Daoy (cell line): ENCODE measurements around the gene AKT3. TPM values are rescaled to one million over a fixed set of nuclear protein-coding genes. Genes with fewer than 3 reads are reported as not detected.
"Not testable (repeated sequence)": the region's sequence is repeated elsewhere in the genome, so short reads cannot be mapped to it uniquely, and the experiment has no call there.

Experiments used
- DNase-seq: peaks from one replicate; pipeline ENCODE4 v3.0.0-alpha.2; 2015; ENCODE audit warnings: low read depth
- total RNA-seq: library from RNA; depleted of rRNA; stranded (reverse); fragments of >200 nt; shearing (Covaris generic); gene quantifications from 2 replicates; pipeline ENCODE4 v1.2.3, GENCODE V29; 2014; rRNA removed

Gene AKT3
- 11.9 and 22.3 TPM in 2 replicates for total RNA-seq

GRCh38 chr1:243850202-243850451 is at the start of gene AKT3:
Gene AKT3, minus strand, starts transcription at chr1:243850243. Its CDS starts 7,073 bp downstream, at chr1:243843170.
- peak; percentile 89 for DNase-seq

GRCh38 chr1:243898278-243898677 is 48.2 kb upstream of the AKT3 start:
- no peak for DNase-seq

DNA sequence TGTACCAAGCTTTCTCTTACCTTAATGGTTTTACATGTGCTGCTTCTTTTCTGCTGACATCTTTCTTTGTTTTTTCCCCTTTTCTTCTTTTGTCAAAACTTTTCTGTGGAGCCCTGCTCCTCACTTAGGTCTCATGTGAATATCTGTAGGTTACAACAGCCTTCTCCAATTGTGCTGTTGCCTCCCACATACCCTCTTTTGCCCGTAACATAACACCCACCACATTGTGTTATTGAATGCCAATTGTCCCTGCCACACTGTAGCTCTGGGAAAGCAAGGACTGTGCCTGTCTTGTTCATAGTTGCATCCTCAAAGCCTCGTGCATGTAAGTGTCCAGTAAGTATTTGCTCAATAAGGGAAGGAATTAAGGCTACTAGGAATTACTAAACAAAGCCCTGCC is 46.3 kb upstream of the AKT3 start:
- DNase-seq = no peak

GRCh38 chr1:243892456-243892855 is 42.4 kb upstream of the AKT3 start:
- DNase-seq = no peak

DNA sequence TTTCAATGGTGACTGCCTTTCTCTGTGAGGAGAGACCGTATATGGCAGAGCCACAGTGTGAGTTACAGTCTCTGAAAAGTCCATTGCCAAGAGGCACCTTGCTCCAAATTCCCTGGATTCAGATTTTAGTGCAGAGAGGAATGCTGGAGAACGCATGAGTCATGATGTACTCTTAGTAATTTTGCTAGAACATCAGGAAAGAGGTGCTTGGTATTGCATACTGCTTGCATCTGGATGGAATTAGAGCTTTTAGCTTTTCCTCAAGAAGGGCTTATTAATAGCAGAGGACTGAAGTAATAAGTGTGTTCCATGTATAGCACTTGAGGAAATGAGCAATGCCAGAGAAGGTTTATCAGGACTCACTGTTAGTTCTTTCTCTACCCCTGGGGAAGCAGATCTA is 40.5 kb upstream of the AKT3 start:
- DNase-seq = no peak

- no peak for DNase-seq
Measured at GRCh38 chr1:243885806-243886205, 35.8 kb upstream of the AKT3 start.

- no peak for DNase-seq
Measured at GRCh38 chr1:243884603-243885002, 34.6 kb upstream of the AKT3 start.

DNA sequence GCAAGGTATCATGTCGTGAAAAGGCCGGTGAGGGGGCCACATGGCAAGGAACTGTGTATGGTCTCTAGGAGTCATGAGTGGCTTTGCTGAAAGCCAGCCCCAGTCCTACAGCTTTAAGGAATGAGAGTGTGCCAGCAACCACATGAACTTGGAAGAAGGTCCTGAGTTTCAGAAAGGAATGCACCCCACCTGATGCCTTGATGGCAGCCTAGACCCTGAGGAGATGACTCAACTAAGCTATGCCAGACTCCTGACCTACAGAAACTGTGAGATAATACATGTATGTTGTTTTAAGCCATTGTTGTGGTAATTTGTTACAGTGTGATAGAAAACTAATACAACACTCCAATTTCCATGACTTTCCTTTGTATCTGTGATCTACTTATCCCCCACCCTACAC is 33.5 kb upstream of the AKT3 start:
- peak; percentile 89 for DNase-seq

DNA sequence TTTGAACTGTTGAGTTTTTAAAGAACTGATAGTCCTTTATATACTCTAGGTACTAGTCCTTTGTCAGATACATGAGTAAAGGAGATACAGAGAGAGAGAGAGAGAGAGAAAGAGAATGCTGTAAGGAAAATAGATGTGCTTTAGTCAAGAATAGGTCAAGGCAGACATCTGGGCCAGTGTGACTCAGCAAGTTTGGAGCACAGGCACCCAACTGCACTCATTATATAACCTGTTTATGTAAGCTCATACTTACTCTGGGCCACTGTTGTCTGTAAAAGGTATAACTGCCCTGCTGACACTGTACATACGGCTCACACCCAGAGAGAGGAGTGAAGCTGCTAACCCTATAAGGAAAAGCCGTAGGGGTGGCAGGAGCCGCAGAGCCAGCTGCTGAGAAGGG is 32.2 kb upstream of the AKT3 start:
- peak; percentile 8 for DNase-seq

GRCh38 chr1:243877058-243877457 is 27.0 kb upstream of the AKT3 start:
- DNase-seq = not testable (repeated sequence)

DNA sequence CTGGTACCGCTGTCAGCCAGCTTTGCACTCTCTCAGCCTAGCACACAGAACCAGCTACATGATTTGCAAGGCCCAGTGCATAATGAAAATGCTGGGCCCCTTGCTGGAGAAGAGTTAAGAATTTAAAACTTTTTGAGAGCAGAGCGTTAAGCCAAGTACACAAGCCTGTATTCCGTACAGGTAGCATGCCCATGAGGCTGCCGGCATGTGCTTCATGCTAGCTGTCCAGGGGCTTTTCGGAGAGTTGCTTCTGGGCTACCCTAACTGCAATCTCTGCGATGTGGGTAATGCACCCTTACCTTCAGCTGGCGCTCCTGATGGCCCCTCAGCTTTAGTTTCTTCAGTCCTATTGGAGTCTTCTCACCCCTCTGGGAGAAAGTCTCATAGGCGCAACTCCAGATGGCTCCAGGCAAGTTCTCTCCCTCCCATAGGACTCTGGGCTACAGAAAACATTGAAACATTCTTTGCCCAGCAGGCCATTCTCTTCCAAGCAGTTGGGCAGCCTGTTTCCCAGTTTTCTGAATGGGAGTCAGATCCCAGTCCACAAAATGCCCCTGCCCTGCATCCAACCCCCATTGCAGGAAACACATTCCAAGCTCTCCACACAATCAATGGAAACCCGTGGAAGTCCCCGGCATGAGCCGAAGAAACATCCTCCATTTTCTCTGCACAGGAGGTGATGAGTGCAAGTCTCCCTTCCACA is 5.7 kb upstream of the AKT3 start:
- DNase-seq = no peak

DNA sequence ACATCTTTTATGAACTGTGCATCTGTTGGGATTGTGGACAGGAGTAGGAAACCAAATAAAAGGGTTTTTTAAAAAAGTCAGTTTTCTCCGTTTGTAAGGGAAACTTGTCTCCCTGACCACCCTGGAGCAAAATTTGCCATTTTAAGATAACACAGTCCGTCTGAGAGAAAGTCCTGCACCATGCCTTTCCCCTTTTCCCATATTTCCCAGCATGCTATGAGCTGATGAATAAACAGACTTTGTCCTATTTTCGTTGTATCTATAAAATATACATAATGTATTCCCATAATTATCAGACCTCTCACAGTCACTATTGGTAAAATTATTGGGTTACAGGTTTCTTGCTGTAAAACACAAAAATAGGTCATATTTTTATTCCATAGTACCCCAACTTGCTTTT is 1.7 kb upstream of the AKT3 start:
- no peak for DNase-seq

GRCh38 chr1:243851257-243851756 is 1.3 kb upstream of the AKT3 start:
- DNase-seq = no peak

DNA sequence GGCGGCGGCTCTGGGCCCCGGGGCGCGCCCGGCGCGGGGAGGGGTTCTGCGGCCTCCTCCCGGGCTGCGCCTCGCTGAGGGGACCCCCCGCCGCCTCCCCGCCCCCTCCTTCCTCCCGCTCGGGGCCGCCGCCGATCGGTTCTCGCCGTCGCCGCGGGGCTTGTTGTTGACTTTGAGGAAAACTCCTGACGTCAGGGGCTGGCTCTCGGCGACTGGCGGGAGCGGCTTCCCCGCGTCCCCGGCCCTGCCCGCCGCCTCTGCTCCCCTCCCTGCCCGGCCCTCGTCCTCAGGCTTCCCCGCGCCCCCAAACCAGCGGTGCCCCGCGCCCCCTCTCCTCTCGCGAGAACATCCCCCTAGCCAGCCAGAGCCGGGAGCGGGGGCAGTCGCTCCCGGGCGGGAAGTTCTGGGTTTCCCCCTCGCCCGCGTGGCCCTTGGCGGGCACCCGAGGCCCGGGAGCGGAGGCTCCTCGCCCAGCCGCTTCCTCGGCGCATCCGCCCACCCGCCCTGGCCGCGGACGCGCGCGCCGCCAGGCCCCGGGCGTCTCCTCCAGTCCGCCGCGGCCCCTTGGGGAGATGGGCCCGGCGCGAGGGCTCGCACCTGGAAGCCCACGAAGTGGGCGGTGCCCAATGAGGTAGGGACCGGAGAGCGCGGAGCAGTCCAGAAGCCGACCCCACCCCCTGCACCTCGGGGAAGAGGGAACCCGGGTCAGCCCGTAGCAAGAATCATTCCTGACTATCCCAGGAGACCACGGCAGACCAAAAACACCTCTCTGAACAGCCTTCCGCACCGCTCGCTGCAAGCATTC is 611 bp upstream of the AKT3 start:
- DNase-seq = peak; percentile 87

DNA sequence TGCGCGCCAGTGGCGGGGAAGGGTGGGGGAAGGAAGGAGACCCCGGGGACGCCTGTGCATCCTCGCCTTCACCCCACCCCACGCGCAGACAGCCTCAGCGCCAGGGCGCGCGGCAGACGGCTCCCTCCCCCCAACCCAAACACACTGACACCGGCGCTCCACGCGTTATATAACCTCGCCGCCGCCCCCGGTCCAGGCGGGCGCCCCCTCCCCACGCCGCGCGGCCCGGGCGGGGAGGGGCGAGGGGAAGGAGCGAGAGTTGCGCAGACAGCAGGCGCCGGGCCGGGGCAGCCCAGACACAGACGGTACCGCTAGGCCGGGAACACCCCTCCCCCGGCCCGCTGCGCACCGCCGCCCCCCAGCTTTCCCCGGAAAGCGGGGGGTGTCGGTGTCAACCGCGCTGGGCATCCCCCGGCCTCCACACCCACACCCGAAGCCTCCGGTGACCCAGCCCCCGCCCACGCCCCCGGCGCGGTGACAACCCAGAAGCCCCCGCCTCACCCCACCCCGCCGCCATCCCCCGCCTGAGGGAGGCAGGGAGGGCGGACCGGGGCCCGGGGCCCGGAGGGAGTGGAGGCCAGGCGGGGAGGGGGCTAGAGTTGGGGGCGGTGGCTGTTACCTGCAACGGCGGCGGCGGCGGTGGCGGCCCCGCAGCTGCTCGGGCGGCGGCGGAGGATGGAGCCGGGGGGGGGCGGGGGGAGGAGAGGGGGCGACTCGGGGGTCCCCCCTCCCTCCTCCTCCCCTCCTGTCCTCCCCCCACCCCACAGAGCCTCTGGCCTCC is 432 bp downstream of the AKT3 start:
- DNase-seq = peak; percentile 39

DNA sequence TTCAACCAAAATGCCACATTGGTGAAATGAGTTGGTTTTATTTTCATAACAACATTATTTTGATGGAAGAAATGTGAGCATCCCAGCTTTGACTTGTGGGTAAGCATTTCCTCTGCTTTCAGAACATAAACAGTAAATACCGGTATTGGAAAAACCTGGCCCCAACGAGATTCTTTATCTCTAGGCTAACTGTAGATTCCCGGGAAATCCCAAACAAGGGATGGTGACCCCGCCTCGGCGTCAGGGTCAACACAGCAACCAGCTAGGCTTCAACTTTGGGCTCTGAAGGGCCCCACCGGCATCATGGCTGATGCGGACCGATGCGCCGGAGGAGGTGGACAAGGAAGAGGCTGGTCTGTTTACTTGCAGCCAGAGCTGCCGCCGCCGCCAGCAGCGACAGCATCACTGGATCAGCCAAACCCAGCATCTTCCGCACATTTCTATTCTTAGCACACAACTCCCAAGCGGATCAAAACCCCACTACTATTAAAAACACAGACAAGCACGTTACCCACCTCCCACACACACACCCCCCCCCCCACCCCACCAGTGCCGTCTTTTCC is 1.1 kb downstream of the AKT3 start:
- DNase-seq = peak; percentile 70

- DNase-seq = no peak
Measured at GRCh38 chr1:243848165-243848857, 1.7 kb downstream of the AKT3 start.

DNA sequence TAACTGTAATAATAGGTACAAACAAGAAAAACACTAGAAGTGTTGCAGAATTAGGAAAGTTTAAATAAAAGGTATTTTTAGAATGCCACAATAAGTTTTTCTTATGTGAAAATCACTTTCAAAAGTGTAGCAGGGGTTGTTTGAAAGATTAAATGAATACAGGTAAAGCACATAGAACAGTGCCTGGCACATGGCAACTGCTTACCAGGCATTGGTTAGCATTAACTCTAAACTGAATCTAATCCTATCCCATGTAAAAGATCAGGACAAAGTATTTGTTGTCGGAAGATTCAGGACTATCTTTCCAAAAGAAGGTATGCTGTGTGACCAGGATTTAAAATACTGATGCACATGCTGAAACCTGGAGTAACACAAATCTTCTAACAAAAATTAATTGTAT is 3.3 kb downstream of the AKT3 start:
- DNase-seq = no peak

DNA sequence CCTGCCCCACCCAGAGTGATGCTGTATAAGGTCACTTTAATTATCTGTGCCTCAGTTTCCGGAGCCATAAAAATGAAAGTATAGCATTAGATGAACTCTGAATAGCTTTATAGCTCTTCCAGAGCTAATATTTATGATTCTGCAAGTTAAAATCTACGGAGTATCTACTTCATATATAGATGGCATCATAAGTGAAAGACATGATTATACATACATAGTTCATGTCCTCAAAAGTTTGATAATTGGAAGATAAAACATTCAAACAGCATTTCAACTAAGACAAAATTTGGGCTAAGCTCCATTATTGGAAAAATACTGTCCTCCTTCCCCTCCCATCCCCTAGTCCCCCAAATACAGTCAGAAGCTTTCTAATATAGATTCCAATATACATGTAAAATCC is 4.2 kb downstream of the AKT3 start:
- DNase-seq = no peak

DNA sequence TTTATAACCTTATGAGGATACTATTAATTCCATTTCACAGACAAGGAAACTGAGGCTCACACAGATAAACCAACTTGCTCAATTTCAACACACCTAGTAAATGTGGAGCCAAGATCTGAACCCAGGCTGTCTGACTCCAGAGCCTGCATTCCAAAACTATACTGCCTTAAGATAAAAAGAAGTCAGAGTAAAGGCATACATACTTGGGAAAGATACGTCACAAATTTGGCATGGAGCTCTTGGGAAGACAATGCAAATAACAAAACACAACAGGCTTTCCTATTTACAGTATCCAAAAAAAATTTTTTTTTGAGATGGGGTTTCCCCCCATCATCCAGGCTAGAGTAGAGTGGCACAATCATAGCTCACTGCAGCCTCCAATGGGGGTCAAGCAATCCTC is 5.9 kb downstream of the AKT3 start:
- no peak for DNase-seq

DNA sequence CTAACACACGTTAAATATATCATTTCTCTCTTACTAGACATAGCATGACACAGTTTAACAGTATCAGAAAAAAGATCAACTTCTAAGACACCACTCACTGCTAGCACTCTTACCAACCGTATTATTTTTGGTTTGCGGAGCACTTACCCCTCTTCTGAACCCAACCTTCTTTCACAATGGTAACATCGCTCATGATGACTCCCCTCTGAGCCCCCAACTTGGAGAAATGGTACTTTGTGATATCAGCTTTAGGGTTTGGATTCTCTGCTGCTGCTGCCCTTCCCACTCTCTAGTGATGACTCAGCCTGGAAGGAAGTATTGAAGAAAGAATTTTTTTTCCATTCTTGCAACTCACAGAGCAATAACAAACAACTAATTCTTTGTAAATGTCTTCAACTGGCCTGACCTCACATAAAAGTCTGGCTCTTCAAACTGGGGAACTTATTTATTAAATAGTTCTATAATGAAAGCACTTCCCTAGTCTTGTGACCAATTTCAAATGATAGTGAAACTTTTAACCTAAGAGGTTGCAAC is 7.0 kb downstream of the AKT3 start:
- DNase-seq = peak; percentile 35
